ENCODE results near the gene RPRD2.
A peak's percentile ranks its signal among the peaks of the same experiment; 100 is the strongest.

The RPRD2 gene

DNA sequence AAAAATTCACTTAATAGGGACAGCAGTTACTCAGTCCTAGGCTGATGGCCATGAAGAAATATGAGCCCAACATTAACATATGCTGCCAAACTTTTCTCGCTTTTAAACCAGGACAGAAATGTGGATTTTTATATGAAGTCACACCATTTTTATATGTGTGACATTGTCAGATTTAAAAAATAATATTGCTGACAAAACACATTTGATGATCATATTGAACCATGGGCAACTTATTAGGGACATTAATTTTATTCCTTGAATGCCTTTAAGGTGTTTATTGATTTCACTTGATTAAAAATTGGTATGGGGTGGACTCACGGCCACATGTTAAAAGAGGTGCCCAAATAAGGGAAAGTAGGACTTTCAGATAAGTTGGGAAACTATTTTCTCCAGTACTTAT lies 58.6 kb downstream of the RPRD2 start:
- DNase-seq (ENCODE audit: insufficient read length) (no peak), FAIRE-seq (no peak)
- TF ChIP-seq POLR2A (IDR thresholded peaks at IDR 0.05; ENCODE audit: low read depth, low read length) = no peak
- no peak for TF ChIP-seq TAF1 (IDR thresholded peaks at IDR 0.05; ENCODE audit: borderline replicate concordance, low read depth, low read length)
- no peak for TF ChIP-seq POLR2AphosphoS5 (IDR thresholded peaks at IDR 0.05; ENCODE audit: low read depth, low read length)

DNA sequence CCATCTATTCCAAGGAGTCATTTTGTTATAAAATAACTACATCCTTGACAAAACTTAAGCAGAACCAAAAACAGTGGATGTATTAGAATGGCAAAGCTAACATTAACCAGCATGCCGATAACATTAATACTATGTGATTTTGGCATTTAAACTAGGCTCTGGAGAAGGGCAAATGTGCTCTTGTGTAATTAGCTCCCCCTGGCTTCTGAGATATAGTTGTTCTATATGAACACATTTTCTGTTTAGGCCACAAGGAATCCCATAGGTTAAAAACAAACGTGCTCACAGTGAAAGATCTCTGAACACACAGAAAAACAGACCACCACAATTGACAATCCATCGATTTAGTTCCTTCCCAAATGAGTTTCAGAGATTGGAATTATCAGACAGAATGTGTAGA lies 65.9 kb downstream of the RPRD2 start:
- TF ChIP-seq TAF1 (IDR thresholded peaks at IDR 0.05; ENCODE audit: borderline replicate concordance, low read depth, low read length) (no peak), POLR2AphosphoS5 (IDR thresholded peaks at IDR 0.05; ENCODE audit: low read depth, low read length) (no peak), POLR2A (IDR thresholded peaks at IDR 0.05; ENCODE audit: low read depth, low read length) (no peak)
- DNase-seq (ENCODE audit: insufficient read length) (no peak), FAIRE-seq (peak; percentile 71)

- DNase-seq (ENCODE audit: insufficient read length) = no peak
- TF ChIP-seq TAF1 (IDR thresholded peaks at IDR 0.05; ENCODE audit: borderline replicate concordance, low read depth, low read length) (no peak), POLR2A (IDR thresholded peaks at IDR 0.05; ENCODE audit: low read depth, low read length) (no peak), POLR2AphosphoS5 (IDR thresholded peaks at IDR 0.05; ENCODE audit: low read depth, low read length) (no peak)
- no peak for FAIRE-seq
These were observed 77.2 kb downstream of the RPRD2 start for GRCh38 chr1:150441121-150441520.

- DNase-seq (ENCODE audit: insufficient read length) = no peak
- no peak for FAIRE-seq
These were observed 80.3 kb downstream of the RPRD2 start for GRCh38 chr1:150444232-150444631.

DNA sequence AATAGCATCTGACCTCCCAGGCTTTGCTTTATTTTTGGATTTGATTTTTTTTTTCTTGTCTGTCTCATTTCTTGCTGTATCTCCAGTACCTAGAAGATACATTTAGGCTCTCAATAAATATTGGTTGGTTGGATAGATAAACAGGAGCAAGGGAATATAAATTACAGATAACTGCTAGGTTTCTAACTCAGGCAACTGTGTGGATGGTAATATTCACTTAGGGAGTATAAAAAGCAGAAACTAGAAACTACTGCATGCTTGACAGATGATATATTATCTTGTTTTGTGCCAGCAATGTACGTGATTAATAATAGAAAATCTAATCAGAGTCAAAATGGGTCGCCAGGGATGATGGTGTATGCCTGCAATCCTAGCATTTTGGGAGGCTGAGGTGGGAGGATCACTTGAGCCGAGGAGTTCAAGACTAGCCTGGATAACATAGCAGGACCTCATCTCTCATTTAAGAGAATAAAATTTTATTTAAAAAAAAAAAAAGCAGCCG lies 92.2 kb downstream of the RPRD2 start:
- no peak for DNase-seq (ENCODE audit: insufficient read length)
- FAIRE-seq = no peak
- no peak for TF ChIP-seq POLR2A (IDR thresholded peaks at IDR 0.05; ENCODE audit: low read depth, low read length)
- no peak for TF ChIP-seq TAF1 (IDR thresholded peaks at IDR 0.05; ENCODE audit: borderline replicate concordance, low read depth, low read length)
- no peak for TF ChIP-seq POLR2AphosphoS5 (IDR thresholded peaks at IDR 0.05; ENCODE audit: low read depth, low read length)

More at GRCh38 chr1:150444232-150444631, 80.3 kb downstream of the RPRD2 start:
- TF ChIP-seq TAF1 (IDR thresholded peaks at IDR 0.05; ENCODE audit: borderline replicate concordance, low read depth, low read length) (no peak), POLR2AphosphoS5 (IDR thresholded peaks at IDR 0.05; ENCODE audit: low read depth, low read length) (no peak), POLR2A (IDR thresholded peaks at IDR 0.05; ENCODE audit: low read depth, low read length) (no peak)

DNA sequence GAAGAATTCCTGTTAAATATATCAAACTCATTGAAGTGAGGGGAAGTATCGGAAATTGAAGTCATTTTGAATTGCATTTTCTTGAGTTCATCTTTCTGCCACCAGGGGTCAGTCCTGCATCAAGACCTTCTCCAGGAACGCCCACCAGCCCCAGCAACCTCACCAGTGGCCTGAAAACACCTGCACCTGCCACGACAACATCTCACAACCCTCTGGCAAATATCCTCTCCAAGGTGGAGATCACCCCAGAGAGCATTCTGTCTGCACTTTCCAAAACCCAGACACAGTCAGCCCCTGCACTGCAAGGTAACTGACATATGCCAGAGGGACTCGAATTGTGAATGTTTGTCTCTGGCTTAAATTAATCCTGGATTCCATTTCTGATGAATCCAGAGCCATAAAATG lies 100.5 kb downstream of the RPRD2 start:
- DNase-seq (ENCODE audit: insufficient read length) (peak; percentile 53), FAIRE-seq (peak; percentile 72)
- TF ChIP-seq TAF1 (IDR thresholded peaks at IDR 0.05; ENCODE audit: borderline replicate concordance, low read depth, low read length) (no peak), POLR2A (IDR thresholded peaks at IDR 0.05; ENCODE audit: low read depth, low read length) (no peak), POLR2AphosphoS5 (IDR thresholded peaks at IDR 0.05; ENCODE audit: low read depth, low read length) (no peak)

GRCh38 chr1:150466964-150467363 lies 103.0 kb downstream of the RPRD2 start:
- FAIRE-seq (no peak), DNase-seq (ENCODE audit: insufficient read length) (no peak)
- TF ChIP-seq POLR2AphosphoS5 (IDR thresholded peaks at IDR 0.05; ENCODE audit: low read depth, low read length) (no peak), TAF1 (IDR thresholded peaks at IDR 0.05; ENCODE audit: borderline replicate concordance, low read depth, low read length) (no peak), POLR2A (IDR thresholded peaks at IDR 0.05; ENCODE audit: low read depth, low read length) (no peak)

DNA sequence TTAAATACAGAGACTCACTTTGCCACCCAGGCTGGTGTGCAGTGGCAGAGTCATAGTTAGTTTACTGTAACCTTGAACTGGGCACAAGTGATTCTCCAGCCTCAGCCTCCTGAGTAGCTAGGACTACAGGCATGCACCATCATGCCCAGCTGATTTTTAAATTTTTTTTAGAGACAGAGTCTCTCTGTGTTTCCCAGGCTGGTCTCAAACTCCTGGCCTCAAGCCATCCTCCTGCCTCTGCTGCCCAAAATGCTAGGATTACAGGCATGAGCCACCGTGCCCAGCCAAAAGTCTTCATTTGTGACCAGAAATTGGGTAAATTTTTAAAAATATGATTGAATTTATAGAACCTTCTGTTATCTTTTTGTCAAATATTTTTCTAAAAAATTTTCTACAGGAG lies 105.3 kb downstream of the RPRD2 start:
- DNase-seq (ENCODE audit: insufficient read length) = no peak
- TF ChIP-seq POLR2A (IDR thresholded peaks at IDR 0.05; ENCODE audit: low read depth, low read length) = no peak
- no peak for TF ChIP-seq POLR2AphosphoS5 (IDR thresholded peaks at IDR 0.05; ENCODE audit: low read depth, low read length)
- TF ChIP-seq TAF1 (IDR thresholded peaks at IDR 0.05; ENCODE audit: borderline replicate concordance, low read depth, low read length) = no peak
- no peak for FAIRE-seq

DNA sequence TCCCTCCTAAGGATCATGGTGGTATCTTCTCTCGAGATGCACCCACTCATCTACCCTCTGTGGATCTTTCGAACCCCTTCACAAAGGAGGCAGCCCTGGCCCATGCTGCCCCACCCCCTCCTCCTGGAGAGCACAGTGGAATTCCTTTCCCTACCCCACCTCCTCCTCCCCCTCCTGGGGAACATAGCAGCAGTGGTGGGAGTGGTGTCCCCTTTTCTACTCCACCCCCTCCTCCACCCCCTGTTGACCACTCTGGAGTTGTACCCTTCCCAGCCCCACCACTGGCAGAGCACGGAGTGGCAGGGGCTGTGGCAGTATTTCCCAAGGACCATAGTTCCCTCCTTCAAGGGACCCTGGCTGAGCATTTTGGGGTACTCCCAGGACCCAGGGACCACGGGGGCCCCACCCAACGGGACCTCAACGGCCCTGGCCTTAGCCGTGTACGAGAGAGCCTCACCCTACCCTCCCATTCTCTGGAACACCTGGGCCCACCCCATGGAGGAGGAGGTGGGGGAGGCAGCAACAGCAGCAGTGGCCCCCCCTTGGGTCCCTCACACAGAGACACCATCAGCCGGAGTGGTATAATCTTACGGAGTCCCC lies 108.8 kb downstream of the RPRD2 start:
- DNase-seq (ENCODE audit: insufficient read length) (no peak), FAIRE-seq (no peak)
- no peak for TF ChIP-seq TAF1 (IDR thresholded peaks at IDR 0.05; ENCODE audit: borderline replicate concordance, low read depth, low read length)

DNA sequence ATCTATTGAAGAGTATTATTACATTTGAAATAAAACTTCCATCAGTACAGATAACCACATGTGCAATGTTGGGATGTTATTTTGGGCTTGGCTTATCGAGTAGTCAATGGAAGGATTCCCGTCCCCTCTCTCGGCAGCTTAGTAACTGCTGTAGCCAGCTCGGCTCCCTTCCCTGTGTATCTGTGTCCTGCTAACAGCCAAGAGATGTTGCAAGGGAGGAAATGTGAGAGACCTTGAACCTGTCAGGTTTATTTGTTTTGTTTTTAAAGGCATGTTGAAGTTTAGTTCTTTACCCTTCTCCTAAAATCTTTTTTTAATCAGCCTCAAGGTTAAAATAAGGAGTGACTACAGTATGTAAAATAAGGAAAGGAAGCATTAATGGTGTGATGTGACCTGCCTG lies 109.7 kb downstream of the RPRD2 start:
- FAIRE-seq = no peak
- DNase-seq (ENCODE audit: insufficient read length) = no peak
- TF ChIP-seq POLR2AphosphoS5 (IDR thresholded peaks at IDR 0.05; ENCODE audit: low read depth, low read length) = no peak
- TF ChIP-seq POLR2A (IDR thresholded peaks at IDR 0.05; ENCODE audit: low read depth, low read length) = no peak
- no peak for TF ChIP-seq TAF1 (IDR thresholded peaks at IDR 0.05; ENCODE audit: borderline replicate concordance, low read depth, low read length)

DNA sequence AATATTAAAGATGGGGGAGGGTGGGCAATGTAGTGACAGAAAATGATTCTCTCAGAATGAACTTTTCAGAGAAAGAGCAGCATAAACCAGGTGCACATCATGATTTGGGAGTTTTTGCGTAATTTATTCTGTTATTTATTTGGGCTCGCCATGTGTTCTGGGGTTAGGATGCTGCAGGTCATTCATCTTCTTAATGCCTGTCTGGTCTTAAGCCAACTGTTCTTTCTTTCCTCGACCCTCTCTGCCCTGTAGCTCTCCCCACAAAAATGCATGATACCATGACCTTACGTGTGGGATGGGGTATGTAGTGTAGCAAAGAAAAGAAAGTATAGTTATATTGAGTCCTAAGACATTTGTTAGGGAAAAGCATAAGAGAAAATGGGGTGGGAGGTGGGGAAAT lies 110.9 kb downstream of the RPRD2 start:
- TF ChIP-seq POLR2AphosphoS5 (IDR thresholded peaks at IDR 0.05; ENCODE audit: low read depth, low read length) = no peak
- no peak for TF ChIP-seq TAF1 (IDR thresholded peaks at IDR 0.05; ENCODE audit: borderline replicate concordance, low read depth, low read length)
- no peak for DNase-seq (ENCODE audit: insufficient read length)
- FAIRE-seq = no peak

GRCh38 chr1:150476754-150477153 lies 112.8 kb downstream of the RPRD2 start:
- no peak for FAIRE-seq
- TF ChIP-seq POLR2AphosphoS5 (IDR thresholded peaks at IDR 0.05; ENCODE audit: low read depth, low read length) = no peak
- no peak for DNase-seq (ENCODE audit: insufficient read length)

GRCh38 chr1:150477320-150477719 lies 113.4 kb downstream of the RPRD2 start:
- no peak for DNase-seq (ENCODE audit: insufficient read length)
- TF ChIP-seq POLR2AphosphoS5 (IDR thresholded peaks at IDR 0.05; ENCODE audit: low read depth, low read length) = no peak
- TF ChIP-seq TAF1 (IDR thresholded peaks at IDR 0.05; ENCODE audit: borderline replicate concordance, low read depth, low read length) = no peak
- no peak for TF ChIP-seq POLR2A (IDR thresholded peaks at IDR 0.05; ENCODE audit: low read depth, low read length)
- no peak for FAIRE-seq
